ENCODE data around the gene SHC3. TPM values are rescaled to one million over a fixed set of nuclear protein-coding genes. Genes with fewer than 3 reads are reported as not detected.

The SHC3 gene
- total RNA-seq, 2 experiments from 2014 or later = not detected

GRCh38 chr9:89097219-89097618 is 81.4 kb downstream of the SHC3 start:
- peaks cover 17% of the 10 kb centered on the region for H3K27me3 Mint-ChIP-seq
- no peak overlapping the region for H3K4me3 Mint-ChIP-seq
- no peak overlapping the region for H3K27ac Mint-ChIP-seq
- no peak for ATAC-seq
- CTCF ChIA-PET = no interaction called here
- H3K36me3 Mint-ChIP-seq = no peaks in the 10 kb centered on the region
- DNase-seq = no peak
- H3K4me1 Mint-ChIP-seq = no peaks in the 10 kb centered on the region
- H3K9me3 Mint-ChIP-seq (ENCODE audit: low read depth) = no peaks in the 10 kb centered on the region

- Mint-ChIP-seq H3K27ac (no peak overlapping the region), H3K36me3 (no peaks in the 10 kb centered on the region), H3K4me3 (no peak overlapping the region), H3K4me1 (no peaks in the 10 kb centered on the region), H3K9me3 (ENCODE audit: low read depth) (no peaks in the 10 kb centered on the region), H3K27me3 (peaks cover 15% of the 10 kb centered on the region)
- CTCF ChIA-PET = no interaction called here
- DNase-seq = no peak
- ATAC-seq = no peak
Observed at GRCh38 chr9:89096807-89097206, 81.8 kb downstream of the SHC3 start.

GRCh38 chr9:89095761-89096528 is 82.7 kb downstream of the SHC3 start:
- CTCF ChIA-PET = no interaction called here
- Mint-ChIP-seq H3K9me3 (ENCODE audit: low read depth) (no peaks in the 10 kb centered on the region), H3K4me3 (no peak overlapping the region), H3K36me3 (no peaks in the 10 kb centered on the region), H3K4me1 (no peaks in the 10 kb centered on the region), H3K27me3 (peaks cover 13% of the 10 kb centered on the region), H3K27ac (no peak overlapping the region)
- DNase-seq = no peak
- no peak for ATAC-seq

- Mint-ChIP-seq H3K27ac (no peak overlapping the region), H3K36me3 (no peaks in the 10 kb centered on the region), H3K27me3 (peaks cover 14% of the 10 kb centered on the region), H3K4me1 (no peaks in the 10 kb centered on the region), H3K4me3 (no peak overlapping the region), H3K9me3 (ENCODE audit: low read depth) (no peaks in the 10 kb centered on the region)
- DNase-seq = no peak
- ATAC-seq = no peak
- CTCF ChIA-PET = no interaction called here
Observed at GRCh38 chr9:89093201-89093975, 85.2 kb downstream of the SHC3 start.

- DNase-seq (no peak), ATAC-seq (no peak)
- H3K27ac Mint-ChIP-seq = no peak overlapping the region
- no peak overlapping the region for H3K4me3 Mint-ChIP-seq
- peaks cover 22% of the 10 kb centered on the region for H3K27me3 Mint-ChIP-seq
- H3K9me3 Mint-ChIP-seq (ENCODE audit: low read depth) = no peaks in the 10 kb centered on the region
- CTCF ChIA-PET = no interaction called here
- H3K36me3 Mint-ChIP-seq = no peaks in the 10 kb centered on the region
- H3K4me1 Mint-ChIP-seq = no peaks in the 10 kb centered on the region
Observed at GRCh38 chr9:89089176-89089575, 89.4 kb downstream of the SHC3 start.

GRCh38 chr9:89083626-89084025 is 95.0 kb downstream of the SHC3 start:
- no peak overlapping the region for H3K27ac Mint-ChIP-seq
- no peak overlapping the region for H3K4me3 Mint-ChIP-seq
- no peaks in the 10 kb centered on the region for H3K9me3 Mint-ChIP-seq (ENCODE audit: low read depth)
- H3K27me3 Mint-ChIP-seq = peaks cover 21% of the 10 kb centered on the region
- H3K36me3 Mint-ChIP-seq = no peaks in the 10 kb centered on the region
- no peaks in the 10 kb centered on the region for H3K4me1 Mint-ChIP-seq
- no peak for DNase-seq
- CTCF ChIA-PET = no interaction called here
- ATAC-seq = no peak

GRCh38 chr9:89080193-89080592 is 98.4 kb downstream of the SHC3 start:
- Mint-ChIP-seq H3K9me3 (ENCODE audit: low read depth) (no peaks in the 10 kb centered on the region), H3K4me1 (no peaks in the 10 kb centered on the region), H3K4me3 (no peak overlapping the region), H3K27me3 (peaks cover 19% of the 10 kb centered on the region), H3K27ac (no peak overlapping the region), H3K36me3 (no peaks in the 10 kb centered on the region)
- ATAC-seq (no peak), DNase-seq (no peak)
- CTCF ChIA-PET = no interaction called here

GRCh38 chr9:89079391-89079790 is 99.2 kb downstream of the SHC3 start:
- no peaks in the 10 kb centered on the region for H3K4me1 Mint-ChIP-seq
- H3K9me3 Mint-ChIP-seq (ENCODE audit: low read depth) = no peaks in the 10 kb centered on the region
- peaks cover 18% of the 10 kb centered on the region for H3K27me3 Mint-ChIP-seq
- CTCF ChIA-PET = no interaction called here
- H3K27ac Mint-ChIP-seq = no peak overlapping the region
- no peak overlapping the region for H3K4me3 Mint-ChIP-seq
- ATAC-seq (no peak), DNase-seq (no peak)
- no peaks in the 10 kb centered on the region for H3K36me3 Mint-ChIP-seq

- CTCF ChIA-PET = no interaction called here
- ATAC-seq (no peak), DNase-seq (no peak)
- Mint-ChIP-seq H3K36me3 (no peaks in the 10 kb centered on the region), H3K4me1 (no peaks in the 10 kb centered on the region), H3K4me3 (no peak overlapping the region), H3K27ac (no peak overlapping the region), H3K27me3 (peaks cover 18% of the 10 kb centered on the region), H3K9me3 (ENCODE audit: low read depth) (no peaks in the 10 kb centered on the region)
Observed at GRCh38 chr9:89078860-89079259, 99.8 kb downstream of the SHC3 start.

GRCh38 chr9:89078421-89078820 is 100.2 kb downstream of the SHC3 start:
- Mint-ChIP-seq H3K27me3 (peaks cover 18% of the 10 kb centered on the region), H3K27ac (no peak overlapping the region), H3K4me3 (no peak overlapping the region), H3K4me1 (no peaks in the 10 kb centered on the region), H3K9me3 (ENCODE audit: low read depth) (no peaks in the 10 kb centered on the region), H3K36me3 (no peaks in the 10 kb centered on the region)
- CTCF ChIA-PET = no interaction called here
- DNase-seq (no peak), ATAC-seq (no peak)

GRCh38 chr9:89077519-89077918 is 101.1 kb downstream of the SHC3 start:
- ATAC-seq (no peak), DNase-seq (no peak)
- H3K27ac Mint-ChIP-seq = no peak overlapping the region
- peaks cover 21% of the 10 kb centered on the region for H3K27me3 Mint-ChIP-seq
- H3K36me3 Mint-ChIP-seq = no peaks in the 10 kb centered on the region
- CTCF ChIA-PET = no interaction called here
- no peaks in the 10 kb centered on the region for H3K9me3 Mint-ChIP-seq (ENCODE audit: low read depth)
- no peaks in the 10 kb centered on the region for H3K4me1 Mint-ChIP-seq
- H3K4me3 Mint-ChIP-seq = no peak overlapping the region

- H3K27ac Mint-ChIP-seq = no peak overlapping the region
- no peak for DNase-seq
- H3K27me3 Mint-ChIP-seq = peaks cover 22% of the 10 kb centered on the region
- no peaks in the 10 kb centered on the region for H3K4me1 Mint-ChIP-seq
- no peak for ATAC-seq
- no peaks in the 10 kb centered on the region for H3K36me3 Mint-ChIP-seq
- CTCF ChIA-PET = no interaction called here
- H3K9me3 Mint-ChIP-seq (ENCODE audit: low read depth) = no peaks in the 10 kb centered on the region
- no peak overlapping the region for H3K4me3 Mint-ChIP-seq
Observed at GRCh38 chr9:89073397-89073796, 105.2 kb downstream of the SHC3 start.

GRCh38 chr9:89071591-89071990 is 107.0 kb downstream of the SHC3 start:
- H3K9me3 Mint-ChIP-seq (ENCODE audit: low read depth) = no peaks in the 10 kb centered on the region
- no peaks in the 10 kb centered on the region for H3K4me1 Mint-ChIP-seq
- no peak overlapping the region for H3K4me3 Mint-ChIP-seq
- H3K27me3 Mint-ChIP-seq = peaks cover 13% of the 10 kb centered on the region
- no peak overlapping the region for H3K27ac Mint-ChIP-seq
- CTCF ChIA-PET = no interaction called here
- DNase-seq (no peak), ATAC-seq (no peak)
- H3K36me3 Mint-ChIP-seq = no peaks in the 10 kb centered on the region

GRCh38 chr9:89066835-89067234 is 111.8 kb downstream of the SHC3 start:
- DNase-seq (no peak), ATAC-seq (no peak)
- H3K27ac Mint-ChIP-seq = no peak overlapping the region
- H3K4me1 Mint-ChIP-seq = no peaks in the 10 kb centered on the region
- peaks cover 6% of the 10 kb centered on the region for H3K27me3 Mint-ChIP-seq
- no peak overlapping the region for H3K4me3 Mint-ChIP-seq
- CTCF ChIA-PET = no interaction called here
- no peaks in the 10 kb centered on the region for H3K36me3 Mint-ChIP-seq
- H3K9me3 Mint-ChIP-seq (ENCODE audit: low read depth) = no peaks in the 10 kb centered on the region

All from activated CD8-positive, alpha-beta memory T cell treated with anti-CD3 and anti-CD28 coated beads, Interleukin-2, amount 10 ng/mL, durations not matched to agents 7 days and 5 days (primary cell).